WERI-Rb-1 (cell line): Measurements from ENCODE around the gene UGCG.

Source experiments
- DNase-seq: peaks from one replicate; pipeline ENCODE4 v3.0.0-alpha.2; 2020
- H3K27ac ChIP-seq: fragments of 250-450 bp; sonication (Bioruptor Pico); 2 replicates; pipeline ENCODE4 v1.5.1; 2020; ENCODE audit warnings: mild to moderate bottlenecking, moderate library complexity
- H3K27me3 ChIP-seq: fragments of 250-450 bp; sonication (Bioruptor Pico); 2 replicates; pipeline ENCODE4 v1.5.1; 2021; ENCODE audit warnings: mild to moderate bottlenecking, low read depth, moderate library complexity; ENCODE audit not compliant: insufficient read depth, severe bottlenecking
- H3K36me3 ChIP-seq: fragments of 250-450 bp; sonication (Bioruptor Pico); 2 replicates; pipeline ENCODE4 v1.5.1; 2020; ENCODE audit warnings: mild to moderate bottlenecking, moderate library complexity
- H3K4me3 ChIP-seq: 2 replicates; pipeline ENCODE4 v1.5.1; 2011; ENCODE audit warnings: low read depth, mild to moderate bottlenecking, control low read depth, low read length
- H3K9me3 ChIP-seq: fragments of 250-450 bp; sonication (Bioruptor Pico); 2 replicates; pipeline ENCODE4 v1.5.1; 2021; ENCODE audit warnings: mild to moderate bottlenecking, moderate library complexity; ENCODE audit not compliant: severe bottlenecking
- CTCF ChIP-seq: IDR thresholded peaks from 2 replicates; pipeline ENCODE4 v1.5.1; 2011; ENCODE audit warnings: low read depth, mild to moderate bottlenecking, control low read depth, inconsistent platforms, low read length

Gene UGCG

DNA sequence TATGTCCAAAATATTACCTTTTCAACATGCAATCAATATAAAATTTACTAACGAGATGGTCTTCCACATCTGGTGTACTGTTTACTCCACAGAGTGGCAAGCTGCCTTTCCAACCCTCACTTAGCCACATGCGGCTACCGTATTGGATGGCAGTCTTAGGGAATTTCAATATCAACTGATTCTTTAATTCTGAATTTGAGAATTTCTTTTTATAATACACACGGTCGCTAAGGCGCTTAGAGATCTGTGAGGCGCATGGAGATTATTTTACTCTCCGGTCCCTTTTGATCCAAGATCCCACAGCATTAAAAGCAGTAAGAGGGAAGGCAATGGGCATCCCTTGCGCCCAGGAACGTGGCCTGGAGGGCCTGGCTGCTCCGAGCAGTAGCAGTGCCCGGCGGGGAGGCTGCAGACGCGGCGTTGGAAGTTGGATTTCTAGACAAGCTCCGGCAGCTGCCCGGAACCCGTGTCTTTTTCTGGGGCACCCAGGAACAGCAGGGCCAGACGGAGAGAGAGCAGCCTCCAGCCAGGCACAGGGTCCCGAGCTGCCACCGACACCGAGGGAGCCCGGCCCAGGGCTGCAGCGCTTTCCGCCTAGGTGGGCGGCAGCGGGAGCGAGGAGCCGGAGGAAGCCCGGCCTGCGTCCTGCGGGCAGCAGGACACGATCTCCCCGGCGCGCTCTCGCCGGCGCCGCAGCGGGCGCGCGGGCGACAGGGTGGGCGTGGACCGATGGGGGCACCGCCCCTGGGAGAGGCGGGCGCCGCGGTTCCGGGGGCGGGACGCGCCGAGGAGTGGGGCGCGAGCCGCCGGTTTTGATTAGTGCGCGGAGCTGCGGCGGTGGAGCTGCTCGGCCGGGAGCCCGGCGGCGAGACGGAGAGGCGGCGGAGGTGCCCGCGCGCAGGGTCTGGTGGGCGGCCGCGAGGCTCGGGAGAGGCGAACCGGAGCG lies at the start of gene UGCG:
Gene UGCG (plus strand): TSS at position 819 of the 946 bp plus-strand sequence. CDS start 402 bp downstream, outside the sequence.
- H3K27ac ChIP-seq: peak within 1 kb of the TSS; percentile 82
- TF ChIP-seq CTCF: no peak
- H3K36me3 ChIP-seq: peaks cover 3% of the 10 kb centered on the region; the same call in 1 of the 2 replicates
- no peaks in the 10 kb centered on the region for H3K27me3 ChIP-seq
- H3K4me3 ChIP-seq: peak within 1 kb of the TSS; percentile 64
- peak; percentile 92 for DNase-seq
- H3K9me3 ChIP-seq: no peaks in the 10 kb centered on the region

DNA sequence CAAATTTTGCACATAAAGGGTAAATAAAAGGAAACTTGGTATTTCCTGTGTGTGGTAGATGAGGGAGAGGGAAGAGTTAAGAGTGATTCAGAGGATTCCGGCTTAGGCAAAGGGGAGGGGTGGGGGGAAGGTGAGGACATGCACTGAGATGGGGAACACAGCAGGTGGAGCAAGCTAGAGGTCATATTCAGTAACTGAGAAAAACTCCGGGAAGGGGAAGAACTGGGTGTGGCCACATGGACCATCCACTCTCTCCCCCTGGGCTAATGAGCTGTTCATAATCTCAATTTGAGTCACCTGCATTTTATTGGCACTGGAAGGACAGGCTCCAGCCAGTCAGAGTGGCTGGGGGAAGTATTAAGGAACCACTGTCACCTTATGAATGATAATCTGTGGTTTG lies 45.1 kb upstream of the UGCG start:
- no peaks in the 10 kb centered on the region for H3K9me3 ChIP-seq
- TF ChIP-seq CTCF: no peak
- no peak overlapping the region for H3K27ac ChIP-seq
- H3K4me3 ChIP-seq: no peak overlapping the region
- DNase-seq: peak; percentile 34
- no peaks in the 10 kb centered on the region for H3K27me3 ChIP-seq
- no peaks in the 10 kb centered on the region for H3K36me3 ChIP-seq

DNA sequence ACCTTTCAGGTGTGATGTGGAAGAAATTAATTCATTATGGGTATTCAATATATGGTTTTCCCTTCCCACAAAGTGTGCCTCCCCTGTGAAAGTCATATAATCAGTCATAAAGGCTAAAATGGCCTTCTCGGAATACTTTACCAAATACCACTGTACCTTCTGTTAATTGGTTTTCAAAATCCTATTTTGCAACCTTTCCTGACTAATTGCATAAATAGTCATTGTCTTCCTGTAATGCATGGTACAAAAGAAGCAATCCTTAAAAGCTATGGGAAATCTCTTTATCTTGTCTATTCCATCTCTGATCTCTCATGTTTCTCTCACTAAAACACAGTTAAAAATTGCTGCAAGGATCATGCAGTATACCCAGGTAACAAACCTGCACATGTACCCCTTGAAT lies 44.3 kb upstream of the UGCG start:
- H3K27ac ChIP-seq: no peak overlapping the region
- DNase-seq: no peak
- no peak for TF ChIP-seq CTCF
- H3K9me3 ChIP-seq: no peaks in the 10 kb centered on the region
- no peaks in the 10 kb centered on the region for H3K27me3 ChIP-seq
- H3K4me3 ChIP-seq: no peak overlapping the region
- H3K36me3 ChIP-seq: no peaks in the 10 kb centered on the region

DNA sequence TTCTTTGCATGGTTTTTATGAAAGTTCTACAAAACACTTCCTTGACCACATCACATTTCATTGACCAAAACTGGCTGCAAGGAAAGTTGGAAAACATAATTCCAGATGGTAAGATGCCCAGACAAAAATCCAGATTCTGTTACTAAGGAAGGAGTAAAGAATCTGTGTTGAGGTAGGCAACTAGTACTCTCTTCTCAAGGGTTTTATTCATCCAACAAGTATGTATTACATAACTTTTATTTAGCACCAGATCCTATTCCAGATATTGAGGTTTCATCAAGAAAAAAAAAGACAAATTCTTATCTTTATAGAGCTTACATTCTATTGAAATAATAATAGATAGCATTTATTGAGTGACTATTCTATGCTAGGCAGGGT lies 43.2 kb upstream of the UGCG start:
- no peak for DNase-seq
- no peaks in the 10 kb centered on the region for H3K9me3 ChIP-seq

DNA sequence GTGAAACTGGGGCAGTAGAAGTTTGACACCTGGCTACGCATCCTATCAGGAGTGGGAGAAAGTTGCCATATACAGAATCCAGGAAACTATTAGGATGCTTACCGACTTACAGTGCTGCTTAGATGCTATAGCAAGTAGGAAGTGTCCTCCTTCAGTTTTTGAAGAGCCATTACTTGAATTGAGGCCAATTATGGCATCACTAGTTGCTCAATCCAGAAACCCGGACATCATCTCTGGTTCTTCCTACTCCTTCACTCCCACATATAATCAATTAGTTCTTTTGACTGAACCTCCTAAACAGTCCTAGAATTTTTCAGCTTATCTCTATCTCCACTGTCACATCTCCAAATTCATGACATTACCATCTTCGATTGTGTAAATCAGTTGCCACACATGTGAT lies 41.8 kb upstream of the UGCG start:
- Histone ChIP-seq H3K27ac (no peak overlapping the region), H3K9me3 (no peaks in the 10 kb centered on the region), H3K36me3 (no peaks in the 10 kb centered on the region), H3K4me3 (no peak overlapping the region), H3K27me3 (no peaks in the 10 kb centered on the region)
- TF ChIP-seq CTCF: no peak
- no peak for DNase-seq

More for the DNA sequence above, 43.2 kb upstream of the UGCG start:
- no peak overlapping the region for H3K27ac ChIP-seq
- H3K36me3 ChIP-seq: no peaks in the 10 kb centered on the region
- no peak for TF ChIP-seq CTCF
- H3K4me3 ChIP-seq: no peak overlapping the region
- H3K27me3 ChIP-seq: no peaks in the 10 kb centered on the region
